Stimulated activated CD8-positive, alpha-beta memory T cell treated with anti-CD3 and anti-CD28 coated beads, Interleukin-15, amount 100 ng/mL, for 24 hours (primary cell): ENCODE measurements around the gene SIGLEC10.
"Not testable (repeated sequence)": the region's sequence is repeated elsewhere in the genome, so short reads cannot be mapped to it uniquely, and the experiment has no call there.

Source experiments
- DNase-seq: peaks from one replicate; pipeline ENCODE4 v3.0.0-alpha.2; 2020; ENCODE audit warnings: low read depth

The SIGLEC10 gene

GRCh38 chr19:51439021-51439465 is 21.6 kb upstream of the SIGLEC10 start:
- no peak for DNase-seq

- DNase-seq: no peak
Observed at GRCh38 chr19:51434456-51434855, 17.0 kb upstream of the SIGLEC10 start.

GRCh38 chr19:51433043-51433442 is 15.6 kb upstream of the SIGLEC10 start:
- DNase-seq: no peak

DNA sequence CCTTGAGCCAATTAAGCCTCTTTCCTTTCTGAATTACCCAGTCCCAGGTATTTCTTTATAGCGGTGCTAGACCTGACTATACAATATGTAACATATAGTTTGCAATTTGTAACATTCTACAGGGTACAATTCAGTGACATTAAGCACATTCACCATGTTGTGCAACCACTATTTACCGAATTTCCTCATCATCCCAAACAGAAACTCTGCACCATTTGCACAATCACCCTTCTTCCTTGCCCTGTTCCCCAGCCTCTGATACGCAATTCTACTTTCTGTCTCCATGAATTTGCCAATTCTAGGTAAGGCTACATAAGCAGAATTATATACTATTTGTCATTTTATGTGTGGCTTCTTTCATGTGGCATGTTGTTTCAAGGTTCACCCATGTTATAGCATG is 13.7 kb upstream of the SIGLEC10 start:
- DNase-seq: no peak

GRCh38 chr19:51430221-51430620 is 12.8 kb upstream of the SIGLEC10 start:
- DNase-seq: no peak

GRCh38 chr19:51427201-51427600 is 9.8 kb upstream of the SIGLEC10 start:
- no peak for DNase-seq

- DNase-seq: peak; percentile 98
Observed at GRCh38 chr19:51422053-51422448, 4.6 kb upstream of the SIGLEC10 start.

- no peak for DNase-seq
Observed at GRCh38 chr19:51421229-51422052, 4.0 kb upstream of the SIGLEC10 start.

GRCh38 chr19:51420511-51420910 is 3.1 kb upstream of the SIGLEC10 start:
- DNase-seq: not testable (repeated sequence)

DNA sequence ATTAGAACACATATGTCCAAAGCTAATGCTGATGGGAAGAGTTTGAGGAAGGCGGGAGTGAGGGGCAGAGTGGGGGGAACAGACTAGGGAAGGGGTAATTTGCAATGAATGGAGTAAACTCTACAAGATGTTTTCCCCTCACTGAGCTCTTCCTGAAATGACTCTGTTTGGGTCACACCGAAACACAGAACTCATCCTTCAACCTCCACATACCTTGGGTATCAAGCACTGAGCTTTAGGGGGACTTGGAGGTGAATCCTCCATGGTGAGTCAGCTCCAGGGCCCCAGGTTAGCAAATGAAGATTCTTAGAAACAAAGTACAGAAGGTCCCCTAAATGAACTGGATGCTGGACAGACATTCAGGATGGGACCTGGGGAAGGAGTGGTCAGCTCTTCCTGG is 1.3 kb upstream of the SIGLEC10 start:
- DNase-seq: no peak

- no peak for DNase-seq
Observed at GRCh38 chr19:51417810-51418157, 342 bp upstream of the SIGLEC10 start.

- not testable (repeated sequence) for DNase-seq
Observed at GRCh38 chr19:51416422-51416821, 1.0 kb downstream of the SIGLEC10 start.

GRCh38 chr19:51415187-51415586 is 2.3 kb downstream of the SIGLEC10 start:
- DNase-seq: no peak

DNA sequence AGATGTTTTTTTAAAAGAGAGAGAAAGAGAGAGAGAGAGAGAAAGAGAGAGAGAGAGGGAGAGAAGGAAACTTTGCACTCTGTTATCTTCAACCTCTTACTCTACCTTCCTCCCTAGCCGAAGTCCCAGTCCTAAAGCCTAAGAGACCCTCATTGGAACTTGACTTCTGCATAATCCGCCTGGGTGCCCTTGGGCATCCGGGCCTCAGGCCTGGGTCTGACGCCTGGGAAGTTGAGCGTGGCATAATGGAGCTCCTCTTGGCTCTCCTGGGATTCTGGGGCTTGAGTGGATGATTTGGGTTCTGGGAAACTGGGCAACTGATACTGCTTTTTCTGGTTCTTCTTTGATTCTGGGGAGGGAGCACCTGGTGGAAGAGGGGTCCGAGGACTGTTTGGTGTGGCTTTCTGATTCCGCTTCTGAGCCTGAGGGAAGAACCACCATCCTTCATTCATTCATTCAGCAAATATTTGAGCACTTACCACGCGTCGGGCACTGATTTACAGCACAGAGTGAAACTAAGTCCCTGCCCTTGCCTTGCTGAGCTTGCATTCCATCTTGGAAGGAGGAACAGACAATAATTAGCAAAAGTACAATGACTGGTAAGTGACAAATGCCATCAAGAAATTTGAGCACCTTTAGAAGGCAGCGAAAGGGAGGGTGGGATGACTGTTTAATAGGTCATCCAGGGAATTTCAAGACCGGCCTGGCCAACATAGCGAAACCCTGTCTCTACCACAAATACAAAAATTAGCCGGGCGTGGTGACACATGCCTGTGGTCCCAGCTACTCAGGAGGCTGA is 6.3 kb downstream of the SIGLEC10 start:
- no peak for DNase-seq

- no peak for DNase-seq
Observed at GRCh38 chr19:51407511-51408131, 9.8 kb downstream of the SIGLEC10 start.

GRCh38 chr19:51402117-51402516 is 15.3 kb downstream of the SIGLEC10 start:
- no peak for DNase-seq

GRCh38 chr19:51399936-51400335 is 17.5 kb downstream of the SIGLEC10 start:
- not testable (repeated sequence) for DNase-seq

DNA sequence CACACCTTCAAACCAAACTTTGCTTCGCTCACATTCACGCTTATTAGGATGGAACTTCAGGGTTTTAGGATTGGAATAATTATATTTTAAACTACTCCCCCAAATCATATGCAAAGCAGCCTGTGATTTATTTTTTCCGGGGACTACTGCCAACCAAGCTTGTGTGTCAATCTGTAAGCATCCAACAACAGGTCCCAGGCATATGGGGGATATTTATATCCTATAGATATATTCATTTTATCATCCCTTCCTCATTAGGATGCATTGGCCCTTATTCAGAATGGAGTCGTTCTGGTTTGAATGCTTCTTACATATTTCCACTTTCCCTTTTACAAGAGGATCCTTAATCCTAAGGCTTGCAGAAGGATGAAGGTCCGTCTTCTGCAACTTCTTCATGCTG is 18.2 kb downstream of the SIGLEC10 start:
- DNase-seq: no peak

DNA sequence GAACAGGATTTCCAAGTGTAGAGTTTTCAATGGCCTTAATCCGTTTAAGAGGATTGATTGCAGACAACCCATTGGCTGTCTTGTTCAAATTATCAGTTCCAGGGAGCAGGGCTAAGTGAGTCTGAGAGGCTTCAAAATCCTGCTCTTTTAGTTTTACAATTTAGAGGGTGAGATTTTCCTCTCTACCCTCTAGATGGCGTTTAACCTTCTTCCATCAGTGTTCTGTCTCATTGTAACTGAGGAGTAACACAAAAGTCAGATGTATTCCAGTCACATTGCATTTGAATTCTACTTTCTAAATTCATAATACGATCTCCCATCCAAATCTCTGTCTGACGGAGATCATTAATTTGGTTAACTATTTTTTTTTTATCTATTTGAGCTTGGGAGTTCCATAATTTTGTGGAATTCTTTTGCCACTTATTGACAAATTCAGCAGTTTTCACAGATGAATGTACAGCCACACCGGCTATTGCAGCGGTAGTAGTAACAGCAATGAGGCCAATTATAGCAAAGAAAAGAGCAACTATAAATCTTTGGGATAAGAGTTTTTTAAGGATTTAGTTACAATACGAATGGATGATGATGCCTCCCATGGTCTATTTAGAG is 19.2 kb downstream of the SIGLEC10 start:
- no peak for DNase-seq

GRCh38 chr19:51397453-51397852 is 20.0 kb downstream of the SIGLEC10 start:
- DNase-seq: not testable (repeated sequence)

DNA sequence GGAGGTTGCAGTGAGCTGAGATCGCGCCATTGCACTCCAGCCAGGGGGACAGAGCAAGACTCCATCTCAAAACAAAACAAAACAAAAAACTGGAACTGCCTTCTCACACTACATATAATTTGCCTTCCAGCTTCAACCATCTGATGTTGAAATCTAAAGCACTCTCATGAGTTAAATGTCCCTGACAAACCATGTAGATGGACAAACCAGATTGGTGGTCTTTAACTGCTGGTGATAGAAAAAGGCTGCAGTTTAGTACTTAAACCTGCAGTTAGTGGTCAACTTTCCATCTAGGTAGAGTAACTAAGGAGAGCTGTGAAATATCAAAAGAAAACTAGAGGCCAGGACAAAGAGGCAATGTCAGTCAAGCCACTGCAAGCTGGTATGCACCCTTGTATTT is 21.3 kb downstream of the SIGLEC10 start:
- DNase-seq: no peak

- DNase-seq: peak; percentile 65
Observed at GRCh38 chr19:51394050-51394836, 23.2 kb downstream of the SIGLEC10 start.
